WTC11 (cell line): ENCODE measurements around the gene B3GNT4.

Experiments used
- ATF3 ChIP-seq: sonication (generic); formaldehyde crosslinking; conservative IDR thresholded peaks from 2 replicates; pipeline ENCODE4 v1.8.1; 2022; ENCODE audit warnings: mild to moderate bottlenecking, missing genetic modification reagents
- CTCF ChIP-seq: fragments of 200-600 bp; IDR thresholded peaks from 2 replicates; pipeline ENCODE4 v1.8.0; 2022; ENCODE audit warnings: antibody characterized with exemption
- NR2C2 ChIP-seq: sonication (generic); formaldehyde crosslinking; IDR thresholded peaks from 2 replicates; pipeline ENCODE4 v1.8.0; 2022; ENCODE audit warnings: mild to moderate bottlenecking, missing genetic modification reagents
- SP1 ChIP-seq: sonication (generic); formaldehyde crosslinking; conservative IDR thresholded peaks from 2 replicates; pipeline ENCODE4 v1.8.1; 2022; ENCODE audit warnings: missing genetic modification reagents

DNA sequence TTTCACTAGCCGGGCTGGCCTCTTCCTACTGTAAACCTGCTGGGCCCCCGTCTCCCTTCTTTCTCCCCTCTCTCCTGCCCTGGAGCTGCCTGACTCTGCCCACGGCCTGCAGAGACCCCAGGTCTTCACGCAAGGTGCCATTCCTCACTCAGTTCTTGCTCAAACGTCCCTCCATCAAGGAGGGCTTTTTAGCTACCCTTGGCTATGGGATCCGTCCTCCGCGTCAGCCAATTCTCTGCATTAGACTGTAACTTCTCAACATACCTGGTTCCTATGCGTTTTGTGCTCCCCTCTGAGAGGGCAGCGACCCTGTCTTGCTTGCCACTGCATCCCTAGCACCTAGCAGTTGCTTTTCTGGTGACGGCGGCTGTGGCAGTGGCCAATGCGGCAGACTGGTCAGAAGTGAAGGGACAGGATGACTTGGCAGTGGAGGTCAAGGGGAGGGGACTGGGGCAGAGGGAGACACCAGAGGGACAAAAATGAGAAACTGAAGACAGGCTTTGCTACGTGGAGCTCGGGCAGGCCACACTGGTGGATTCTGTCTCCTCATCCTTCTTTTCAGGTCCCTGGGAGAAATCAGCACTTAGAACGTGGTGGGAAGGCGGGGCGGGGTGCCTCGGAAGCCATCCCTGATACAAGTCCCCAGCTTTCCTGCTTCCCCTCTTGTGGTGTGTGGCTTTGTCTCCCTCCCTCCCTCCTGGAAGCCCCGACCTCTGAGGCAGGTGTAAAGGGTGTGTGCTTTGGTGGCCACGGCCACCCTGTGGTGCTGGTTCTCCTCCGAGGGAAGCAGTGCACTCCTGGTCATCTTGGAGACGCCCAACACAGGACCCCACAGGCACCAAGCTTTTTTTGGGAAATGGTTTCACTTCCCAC lies 1.8 kb downstream of the B3GNT4 start:
- TF ChIP-seq SP1 (no peak), NR2C2 (CRISPR knock-in tag) (no peak), CTCF (no peak), ATF3 (no peak)
